NT2/D1 (cell line): ENCODE results near the gene HECTD1.
"Not testable (repeated sequence)": the region's sequence is repeated elsewhere in the genome, so short reads cannot be mapped to it uniquely, and the experiment has no call there.

ENCODE experiments used
- DNase-seq: peaks from one replicate; pipeline ENCODE4 v3.0.0-alpha.2; 2011; ENCODE audit warnings: low read depth, low spot score
- H3K27me3 ChIP-seq: 2 replicates; pipeline ENCODE4 v1.6.0; 2011; ENCODE audit warnings: mild to moderate bottlenecking; ENCODE audit not compliant: insufficient read length, insufficient read depth
- H3K36me3 ChIP-seq: 2 replicates; pipeline ENCODE4 v1.6.1; 2011; ENCODE audit warnings: mild to moderate bottlenecking, low read length, mixed read lengths; ENCODE audit not compliant: insufficient read depth, insufficient read length
- H3K4me1 ChIP-seq: 2 replicates; pipeline ENCODE4 v1.5.1; 2011; ENCODE audit not compliant: insufficient read depth, insufficient read length
- H3K4me3 ChIP-seq: 2 replicates; pipeline ENCODE4 v1.5.1; 2011; ENCODE audit warnings: low read depth; ENCODE audit not compliant: insufficient read length
- H3K9ac ChIP-seq: 2 replicates; pipeline ENCODE4 v1.6.0; 2011; ENCODE audit warnings: low read depth; ENCODE audit not compliant: insufficient read length
- H3K9me3 ChIP-seq: 2 replicates; pipeline ENCODE4 v1.5.1; 2011; ENCODE audit warnings: mild to moderate bottlenecking, low read length; ENCODE audit not compliant: insufficient read depth
- SUZ12 ChIP-seq: IDR thresholded peaks from 2 replicates; pipeline ENCODE4 v1.6.1; 2011; ENCODE audit not compliant: insufficient read length, insufficient read depth; ENCODE audit errors: extremely low read depth
- YY1 ChIP-seq: IDR thresholded peaks from 2 replicates; pipeline ENCODE4 v1.6.1; 2011; ENCODE audit not compliant: insufficient read length, insufficient read depth
- ZNF274 ChIP-seq: IDR thresholded peaks from 2 replicates; pipeline ENCODE4 v1.6.1; 2011; ENCODE audit warnings: mild to moderate bottlenecking, low read depth, low read length

Gene HECTD1

DNA sequence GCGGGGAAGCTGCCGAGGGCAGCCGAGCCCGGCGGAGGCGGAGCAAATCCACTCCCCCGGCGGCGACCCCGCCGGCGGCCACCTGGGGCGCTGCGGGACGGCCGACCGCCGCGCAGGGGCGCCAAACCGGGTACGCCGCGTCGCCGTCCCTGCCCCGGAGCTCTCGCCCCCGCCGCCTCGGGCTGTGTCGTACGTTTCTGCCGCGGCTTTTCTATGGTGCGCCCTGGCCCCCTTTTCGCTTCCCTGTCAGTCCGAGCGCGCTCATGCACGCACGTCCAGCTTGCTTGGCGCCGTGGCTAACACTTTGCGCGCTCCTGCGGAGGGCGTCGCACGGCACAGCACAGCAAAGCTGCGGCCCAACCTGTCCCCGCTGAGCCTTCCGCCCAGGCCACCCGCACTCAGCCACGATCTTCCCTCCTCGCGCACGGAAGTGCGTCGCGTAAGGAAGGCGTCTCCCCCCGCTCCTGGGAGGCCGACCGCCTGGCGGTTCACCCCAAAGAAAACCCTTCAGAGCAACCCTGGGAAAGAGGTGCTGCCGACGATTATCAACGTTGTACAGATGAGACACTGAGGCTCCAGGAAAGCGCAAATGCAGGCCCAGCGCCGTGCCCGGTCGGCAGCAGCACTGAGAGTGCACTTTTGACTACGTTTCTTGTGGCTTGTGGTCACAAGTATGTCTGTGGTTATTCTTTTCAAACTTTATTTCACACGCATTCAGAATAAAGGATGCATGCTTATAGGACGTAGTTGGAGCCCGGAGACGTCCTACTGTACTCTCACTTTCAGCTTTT is at the start of gene HECTD1:
HECTD1 (minus strand) TSS at position 39 of the 791 bp plus-strand sequence. CDS start 1,857 bp downstream, outside the sequence.
- H3K36me3 ChIP-seq, result peaks cover 14% of the 10 kb centered on the region
- H3K27me3 ChIP-seq, result no peaks in the 10 kb centered on the region
- H3K4me1 ChIP-seq, result no peaks in the 10 kb centered on the region
- peak; percentile 61 for DNase-seq
- H3K9ac ChIP-seq, result peak within 1 kb of the TSS; percentile 93
- no peak for TF ChIP-seq ZNF274
- TF ChIP-seq SUZ12, result no peak
- peak within 1 kb of the TSS; percentile 80 for H3K4me3 ChIP-seq
- H3K9me3 ChIP-seq, result no peaks in the 10 kb centered on the region

DNA sequence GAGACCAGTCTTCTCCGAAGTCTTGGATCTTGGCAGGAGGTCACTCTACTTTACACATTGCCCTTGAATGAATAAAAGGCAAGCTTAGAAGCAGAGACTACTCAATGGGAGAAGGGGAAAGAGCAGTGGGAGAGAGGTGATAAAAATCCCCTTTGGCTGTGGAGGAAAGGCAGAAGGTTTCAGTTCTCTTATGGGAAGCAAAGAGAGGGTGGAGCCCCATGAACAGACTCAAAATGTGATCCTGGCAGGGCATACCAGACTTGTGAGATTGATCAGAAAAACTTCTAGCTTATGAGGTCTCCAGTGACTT is 49.6 kb upstream of the HECTD1 start:
- Histone ChIP-seq H3K27me3 (no peaks in the 10 kb centered on the region), H3K4me3 (no peak overlapping the region), H3K9me3 (no peaks in the 10 kb centered on the region), H3K36me3 (no peaks in the 10 kb centered on the region), H3K9ac (no peak overlapping the region), H3K4me1 (no peaks in the 10 kb centered on the region)
- TF ChIP-seq YY1 (no peak), SUZ12 (no peak), ZNF274 (no peak)
- DNase-seq, result no peak

DNA sequence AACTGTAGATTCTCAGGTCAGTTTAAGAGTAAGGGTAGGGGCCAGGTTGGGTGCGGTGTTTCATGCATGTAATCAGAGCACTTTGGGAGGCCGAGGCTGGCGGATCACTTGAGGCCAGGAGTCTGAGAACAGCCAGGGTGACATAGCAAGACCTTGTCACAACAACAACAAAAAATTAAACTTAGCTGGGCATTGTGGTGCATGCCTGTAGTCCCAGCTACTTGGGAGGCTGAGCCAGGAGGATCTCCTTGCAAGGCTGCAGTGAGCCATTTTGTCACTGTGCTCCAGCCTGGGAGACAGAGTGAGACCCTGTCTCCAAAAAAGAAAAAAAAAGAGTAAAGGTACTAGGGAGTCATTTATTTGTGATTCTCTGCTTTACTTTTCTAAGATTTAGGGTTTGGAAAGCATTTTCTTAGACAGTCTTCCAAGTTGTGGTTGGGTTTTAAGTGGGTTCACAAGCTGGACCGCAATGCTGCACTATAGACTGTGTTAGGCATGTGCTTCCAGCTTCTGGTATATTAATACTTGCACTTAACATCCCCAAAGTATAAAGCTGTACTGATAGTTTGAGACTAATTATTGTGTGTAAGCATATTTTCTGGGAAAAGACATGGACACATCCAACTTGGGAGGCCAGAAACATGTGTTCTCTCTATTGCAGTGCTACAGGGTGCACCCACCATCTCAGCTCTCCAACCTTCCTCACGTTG is 49.1 kb upstream of the HECTD1 start:
- TF ChIP-seq YY1 (no peak), SUZ12 (no peak), ZNF274 (no peak)
- Histone ChIP-seq H3K27me3 (no peaks in the 10 kb centered on the region), H3K9ac (no peak overlapping the region), H3K4me1 (no peaks in the 10 kb centered on the region), H3K36me3 (no peaks in the 10 kb centered on the region), H3K9me3 (no peaks in the 10 kb centered on the region), H3K4me3 (no peak overlapping the region)
- DNase-seq, result no peak

DNA sequence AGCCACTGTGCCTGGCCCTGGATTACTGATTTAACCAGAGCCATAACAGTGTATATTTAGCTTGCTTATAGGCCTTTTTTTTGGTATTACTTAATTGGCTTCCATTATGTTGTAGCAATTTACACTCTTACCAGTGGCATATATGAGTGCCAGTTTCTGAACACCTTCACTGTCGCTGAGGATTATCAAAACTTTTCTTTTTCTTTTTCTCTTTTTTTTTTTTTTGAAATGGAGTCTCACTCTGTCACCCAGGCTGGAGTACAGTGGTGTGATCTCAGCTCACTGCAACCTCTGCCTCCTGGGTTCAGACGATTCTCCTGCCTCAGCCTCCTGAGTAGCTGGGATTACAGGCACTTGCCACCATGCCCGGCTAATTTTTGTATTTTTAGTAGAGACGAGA is 48.3 kb upstream of the HECTD1 start:
- not testable (repeated sequence) for H3K9ac ChIP-seq, H3K9me3 ChIP-seq, DNase-seq

DNA sequence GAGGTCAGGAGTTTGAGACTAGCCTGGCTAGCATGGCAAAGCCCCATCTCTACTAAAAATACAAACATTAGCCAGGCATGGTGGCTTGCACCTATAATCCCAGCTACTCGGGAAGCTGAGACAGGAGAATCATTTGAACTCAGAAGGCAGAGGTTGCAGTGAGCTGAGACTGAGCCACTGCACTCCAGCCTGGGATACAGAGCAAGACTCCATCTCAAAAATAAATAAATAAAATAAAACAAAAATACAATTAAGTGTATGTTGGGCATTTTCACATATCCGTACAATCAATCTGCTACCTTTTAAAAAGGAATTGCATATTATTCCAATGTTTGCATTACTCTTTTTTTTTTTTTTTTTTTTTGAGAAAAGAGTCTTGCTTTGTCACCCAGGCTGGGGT is 47.7 kb upstream of the HECTD1 start:
- no peaks in the 10 kb centered on the region for H3K27me3 ChIP-seq

More for the DNA sequence above, 48.3 kb upstream of the HECTD1 start:
- H3K4me1 ChIP-seq, H3K27me3 ChIP-seq, H3K36me3 ChIP-seq, H3K4me3 ChIP-seq: not testable (repeated sequence)

DNA sequence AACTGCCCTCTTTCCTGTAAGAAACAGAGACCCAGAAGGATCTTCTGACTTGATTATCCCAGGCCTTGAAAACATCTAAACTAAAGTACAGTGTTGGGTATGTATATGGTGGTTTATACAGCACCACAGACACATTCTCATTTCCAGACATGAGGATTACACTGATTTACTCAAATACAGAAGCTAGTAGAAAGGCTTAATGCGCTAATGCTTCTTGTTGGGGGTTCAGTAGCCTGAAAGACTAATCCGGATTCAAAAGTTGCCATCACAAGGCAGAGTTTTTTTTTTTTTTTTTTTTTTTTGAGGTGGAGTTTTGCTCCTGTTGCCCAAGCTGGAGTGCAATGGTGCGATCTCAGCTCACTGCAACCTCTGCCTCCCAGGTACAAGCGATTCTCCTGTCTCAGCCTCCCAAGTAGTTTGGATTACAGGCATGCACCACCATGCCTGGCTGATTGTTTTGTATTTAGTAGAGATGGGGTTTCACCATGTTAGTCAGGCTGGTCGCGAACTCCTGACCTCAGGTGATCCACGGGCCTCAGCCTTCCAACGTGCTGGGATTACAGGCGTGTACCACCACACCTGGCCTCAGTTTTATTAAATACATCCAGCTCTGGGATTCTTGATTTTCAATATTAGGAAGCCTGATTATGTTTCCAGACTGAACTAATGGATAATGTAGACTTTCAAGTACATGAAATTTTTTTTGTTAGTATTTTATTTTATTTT is 46.3 kb upstream of the HECTD1 start:
- no peaks in the 10 kb centered on the region for H3K9me3 ChIP-seq
- no peaks in the 10 kb centered on the region for H3K36me3 ChIP-seq
- no peak overlapping the region for H3K4me3 ChIP-seq
- no peak for TF ChIP-seq ZNF274
- no peak for TF ChIP-seq YY1
- no peak for TF ChIP-seq SUZ12
- H3K27me3 ChIP-seq, result no peaks in the 10 kb centered on the region
- DNase-seq, result no peak
- H3K9ac ChIP-seq, result no peak overlapping the region
- H3K4me1 ChIP-seq, result no peaks in the 10 kb centered on the region

More for the DNA sequence above, 47.7 kb upstream of the HECTD1 start:
- Histone ChIP-seq H3K4me3 (no peak overlapping the region), H3K9me3 (no peaks in the 10 kb centered on the region), H3K4me1 (no peaks in the 10 kb centered on the region), H3K9ac (no peak overlapping the region), H3K36me3 (no peaks in the 10 kb centered on the region)
- no peak for TF ChIP-seq SUZ12
- no peak for TF ChIP-seq ZNF274
- TF ChIP-seq YY1, result no peak
- DNase-seq, result no peak

DNA sequence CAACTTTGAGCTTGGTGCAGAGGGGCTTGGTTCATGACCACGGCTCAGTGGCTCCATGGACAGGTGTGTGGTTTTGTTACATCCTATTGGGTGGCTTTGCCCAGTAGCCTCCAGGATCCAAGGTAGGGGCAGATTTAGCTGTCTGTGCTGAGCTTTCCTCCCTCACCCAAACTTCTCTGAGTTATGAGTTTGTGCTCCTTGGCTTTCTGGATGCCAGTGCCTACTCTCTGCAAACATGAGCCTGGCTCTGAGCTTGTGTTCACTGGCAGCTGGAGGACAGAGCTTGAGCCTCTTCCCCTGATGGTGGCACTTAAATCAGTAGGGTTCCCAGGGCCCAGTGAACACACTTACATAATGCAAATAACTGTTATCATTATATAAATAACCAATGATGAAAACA is 45.3 kb upstream of the HECTD1 start:
- H3K9me3 ChIP-seq, result no peaks in the 10 kb centered on the region
- H3K4me3 ChIP-seq, result no peak overlapping the region
- no peak for DNase-seq
- no peaks in the 10 kb centered on the region for H3K36me3 ChIP-seq
- no peak overlapping the region for H3K9ac ChIP-seq
- H3K27me3 ChIP-seq, result no peaks in the 10 kb centered on the region
- no peaks in the 10 kb centered on the region for H3K4me1 ChIP-seq
- TF ChIP-seq ZNF274, result no peak
- no peak for TF ChIP-seq SUZ12
- no peak for TF ChIP-seq YY1
